ENCODE results near the gene AIMP2.

Gene AIMP2

DNA sequence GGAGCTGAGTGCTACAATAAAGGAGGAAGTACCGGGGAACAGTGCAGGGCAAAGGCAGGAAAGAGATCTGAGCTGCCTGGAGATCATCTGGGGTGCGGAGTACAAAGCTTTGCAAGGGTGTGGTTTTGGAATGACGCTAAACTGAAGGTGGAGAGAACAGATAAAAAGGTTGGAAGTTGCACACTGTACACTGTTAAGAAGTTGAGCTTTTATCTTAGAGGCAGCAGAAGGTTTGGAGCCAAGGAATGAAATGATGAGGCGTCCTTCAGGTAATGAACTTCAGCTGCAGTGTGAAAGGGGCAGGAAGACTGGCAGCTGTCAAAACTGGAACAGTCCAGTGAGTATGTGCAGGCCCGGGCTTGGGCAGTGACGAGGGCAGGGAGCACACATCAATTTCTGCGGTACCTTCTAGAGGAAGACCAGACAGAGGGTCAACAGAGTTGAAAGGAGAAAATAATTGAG, 14.9 kb downstream of the AIMP2 start:
- TF ChIP-seq, protein P1, sequence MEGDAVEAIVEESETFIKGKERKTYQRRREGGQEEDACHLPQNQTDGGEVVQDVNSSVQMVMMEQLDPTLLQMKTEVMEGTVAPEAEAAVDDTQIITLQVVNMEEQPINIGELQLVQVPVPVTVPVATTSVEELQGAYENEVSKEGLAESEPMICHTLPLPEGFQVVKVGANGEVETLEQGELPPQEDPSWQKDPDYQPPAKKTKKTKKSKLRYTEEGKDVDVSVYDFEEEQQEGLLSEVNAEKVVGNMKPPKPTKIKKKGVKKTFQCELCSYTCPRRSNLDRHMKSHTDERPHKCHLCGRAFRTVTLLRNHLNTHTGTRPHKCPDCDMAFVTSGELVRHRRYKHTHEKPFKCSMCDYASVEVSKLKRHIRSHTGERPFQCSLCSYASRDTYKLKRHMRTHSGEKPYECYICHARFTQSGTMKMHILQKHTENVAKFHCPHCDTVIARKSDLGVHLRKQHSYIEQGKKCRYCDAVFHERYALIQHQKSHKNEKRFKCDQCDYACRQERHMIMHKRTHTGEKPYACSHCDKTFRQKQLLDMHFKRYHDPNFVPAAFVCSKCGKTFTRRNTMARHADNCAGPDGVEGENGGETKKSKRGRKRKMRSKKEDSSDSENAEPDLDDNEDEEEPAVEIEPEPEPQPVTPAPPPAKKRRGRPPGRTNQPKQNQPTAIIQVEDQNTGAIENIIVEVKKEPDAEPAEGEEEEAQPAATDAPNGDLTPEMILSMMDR (IDR thresholded peaks at IDR 0.05): no peak
- Histone ChIP-seq H3K27ac (no peak overlapping the region), H3K4me3 (no peak overlapping the region)
- DNase-seq (ENCODE audit: low spot score): no peak

DNA sequence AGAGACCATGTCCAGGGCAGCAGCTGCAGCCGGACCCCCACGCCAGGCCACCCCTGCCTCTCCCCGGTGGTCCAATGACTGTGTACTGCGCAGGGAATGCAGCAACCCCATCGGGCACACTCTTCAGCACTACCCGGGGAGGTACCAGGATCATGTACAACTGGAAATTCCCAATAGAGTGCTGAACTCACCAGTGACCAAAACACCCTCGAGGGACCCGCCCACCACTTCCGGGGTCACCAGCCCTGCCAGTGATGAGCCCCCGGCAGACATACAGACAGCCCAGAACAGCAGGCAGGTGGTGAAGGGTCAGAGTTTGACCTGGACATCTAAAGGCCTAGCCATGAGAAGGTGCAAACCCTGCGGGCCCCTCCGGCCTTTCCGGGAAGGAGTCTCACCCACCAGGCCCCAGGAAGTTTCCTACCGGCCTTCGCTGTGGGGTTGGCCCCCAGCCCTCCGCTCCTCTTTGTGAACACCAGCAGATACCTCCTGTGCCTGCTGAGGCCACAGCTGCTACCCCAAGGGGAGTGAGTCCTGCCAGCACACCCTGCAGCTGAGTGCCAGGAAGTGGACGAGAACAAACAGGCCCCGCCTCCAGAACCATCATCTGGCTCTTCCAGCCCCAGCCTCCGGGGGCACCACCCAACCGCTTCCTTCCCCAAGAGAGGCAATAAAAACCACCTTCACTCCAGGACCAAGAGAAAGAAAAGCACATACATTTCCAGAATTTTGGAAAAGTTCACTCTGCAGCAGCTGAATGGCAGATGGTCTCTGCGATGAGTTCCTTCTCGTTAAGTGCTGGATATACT, 17.1 kb downstream of the AIMP2 start:
- TF ChIP-seq, protein P1 (IDR thresholded peaks at IDR 0.05): no peak
- DNase-seq (ENCODE audit: low spot score): no peak
- H3K27ac ChIP-seq: peak overlapping the region in 1 of 2 donors; percentile 72
- peak overlapping the region; percentile 37 for H3K4me3 ChIP-seq

DNA sequence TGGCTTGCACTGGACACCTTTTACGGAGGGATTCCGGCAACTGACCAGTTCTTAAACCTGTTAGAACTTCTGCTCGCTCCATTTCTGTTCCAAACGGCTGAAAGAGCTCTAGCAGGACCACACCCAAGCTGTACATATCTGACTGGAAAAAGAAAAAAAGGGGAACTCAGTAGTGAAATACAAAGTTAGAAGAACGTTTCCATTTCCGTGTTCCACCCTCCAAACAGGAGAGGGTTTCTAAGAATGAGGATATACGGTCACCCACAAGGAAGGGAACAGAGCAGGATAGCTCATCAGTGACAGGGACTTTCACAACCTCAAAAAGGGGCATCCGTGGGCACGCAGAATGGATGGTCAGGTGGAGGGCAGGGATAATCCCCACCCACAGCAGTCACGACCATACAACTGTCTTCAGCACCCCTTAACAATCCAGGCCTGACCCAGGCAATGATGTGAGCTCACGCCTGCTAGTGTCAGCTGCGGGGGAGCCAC, 17.8 kb downstream of the AIMP2 start:
- Histone ChIP-seq H3K27ac (peak overlapping the region in 1 of 2 donors; percentile 72), H3K4me3 (peak overlapping the region; percentile 37)
- no peak for DNase-seq (ENCODE audit: low spot score)
- TF ChIP-seq, protein P1 (IDR thresholded peaks at IDR 0.05): no peak

DNA sequence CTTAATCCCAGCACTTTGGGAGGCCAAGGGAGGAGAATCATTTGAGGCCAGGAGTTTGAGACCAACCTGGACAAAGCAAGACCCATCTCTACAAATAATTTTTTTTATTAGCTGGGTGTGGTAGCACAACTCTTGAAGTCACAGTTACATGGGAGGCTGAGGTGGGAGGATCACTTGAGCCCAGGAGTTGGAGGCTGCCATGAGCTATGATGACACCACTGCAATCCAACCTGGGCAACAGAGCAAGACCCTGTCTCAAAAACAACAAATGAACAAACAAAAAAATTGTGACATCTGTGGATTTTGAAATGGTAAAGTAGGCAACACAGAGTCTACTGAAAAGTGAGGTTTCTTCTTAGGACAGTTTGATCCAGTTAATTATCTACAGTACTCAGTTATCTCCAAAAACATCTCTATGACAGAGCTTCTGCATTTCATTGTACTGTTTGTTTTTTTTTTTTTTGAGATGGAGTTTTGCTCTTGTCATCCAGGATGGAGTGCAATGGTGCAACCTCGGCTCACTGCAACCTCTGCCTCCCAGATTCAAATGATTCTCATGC, 18.8 kb downstream of the AIMP2 start:
- DNase-seq (ENCODE audit: low spot score): no peak
- H3K27ac ChIP-seq: no peak overlapping the region
- TF ChIP-seq, protein P1 (IDR thresholded peaks at IDR 0.05): no peak
- no peak overlapping the region for H3K4me3 ChIP-seq

DNA sequence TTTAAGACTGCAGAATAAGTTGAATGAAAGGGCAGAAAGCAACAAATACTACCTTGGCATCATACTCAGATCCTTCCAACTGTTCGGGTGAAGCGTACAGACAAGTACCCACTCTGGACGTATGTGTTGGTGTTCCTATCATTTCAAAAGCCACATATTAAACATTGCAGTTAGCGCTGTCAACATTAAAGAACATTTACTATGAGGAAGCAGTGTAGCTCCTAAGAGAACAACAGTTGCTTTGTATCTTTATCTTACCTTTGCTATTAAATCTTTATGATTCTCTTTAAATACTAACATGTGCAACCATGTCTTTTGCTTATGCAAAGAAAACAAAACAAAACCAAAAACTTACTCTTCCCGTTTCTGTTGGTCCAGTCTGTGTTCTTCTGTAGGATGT, 19.5 kb downstream of the AIMP2 start:
- H3K27ac ChIP-seq: no peak overlapping the region
- TF ChIP-seq, protein P1 (IDR thresholded peaks at IDR 0.05): no peak
- H3K4me3 ChIP-seq: no peak overlapping the region
- DNase-seq (ENCODE audit: low spot score): no peak

DNA sequence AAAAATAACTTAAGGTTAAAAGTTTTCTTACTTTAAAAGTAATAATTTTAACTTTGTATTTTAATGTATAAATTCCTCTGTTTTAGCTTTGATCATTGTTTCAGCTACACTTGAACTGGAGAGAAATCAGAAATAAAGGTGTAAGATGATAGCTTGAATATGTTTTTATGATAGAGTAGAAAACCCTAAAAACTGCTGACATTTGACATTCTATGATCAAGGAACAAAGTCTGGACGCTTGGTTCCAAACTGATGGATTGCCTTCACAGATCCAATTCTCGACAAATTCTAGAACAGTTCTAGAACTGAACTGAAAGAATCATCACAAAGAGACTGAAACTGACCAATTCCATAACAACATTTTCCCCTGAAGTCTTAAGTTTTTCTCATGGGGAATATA, 21.9 kb downstream of the AIMP2 start, which contains the start of gene ANKRD61:
Gene ANKRD61, plus strand, starts transcription at position 389 of the 400 bp plus-strand sequence. Its CDS starts 0 bp downstream, at position 389.
- H3K4me3 ChIP-seq: no peak within 1 kb of the TSS
- H3K27ac ChIP-seq: no peak within 1 kb of the TSS
- TF ChIP-seq, protein P1 (IDR thresholded peaks at IDR 0.05): no peak
- no peak for DNase-seq (ENCODE audit: low spot score)

All from coronary artery (tissue), 2 donors.